Measurements from ENCODE around the gene MUCL3. TPM values are rescaled to one million over a fixed set of nuclear protein-coding genes. Genes with fewer than 3 reads are reported as not detected.

MUCL3 gene
- polyA plus RNA-seq, 1 donor (not counting 4 experiments of a cell fraction or from before 2014, with no cell fraction given) = not detected

- TF ChIP-seq EZH2 (IDR thresholded peaks at IDR 0.05; ENCODE audit: low read length) = no peak
- no peak for TF ChIP-seq CTCF (optimal IDR thresholded peaks at IDR 0.05 in 1 of 3, IDR thresholded peaks at IDR 0.05 in 1 of 3, conservative IDR thresholded peaks at IDR 0.05 in 1 of 3; ENCODE audit: extremely low read depth in 1 of 3, insufficient read depth in 2 of 3, low read length in 3 of 3)
- Histone ChIP-seq H3K4me3 (ENCODE audit: control insufficient read depth in 2 of 3, extremely low read depth in 1 of 3, insufficient read depth in 2 of 3, low read depth in 1 of 3, low read length in 3 of 3) (peak overlapping the region; percentile 10 to 48 (median 44)), H3K9ac (ENCODE audit: control insufficient read depth, extremely low read depth, insufficient read depth, low read length) (peak overlapping the region; percentile 45), H3K27ac (ENCODE audit: control insufficient read depth, insufficient read depth, low read length) (no peak overlapping the region), H3K9me1 (ENCODE audit: control insufficient read depth, extremely low read depth, insufficient read depth, low read length) (no peaks in the 10 kb centered on the region), H3K4me1 (ENCODE audit: control insufficient read depth, extremely low read depth, insufficient read depth, low read length) (peaks cover 10% of the 10 kb centered on the region), H4K20me1 (ENCODE audit: control insufficient read depth, extremely low read depth, insufficient read depth, low read length) (no peaks in the 10 kb centered on the region), H3K36me3 (ENCODE audit: control insufficient read depth in 2 of 2, extremely low read depth in 1 of 2, insufficient read depth in 2 of 2, low read length in 2 of 2) (no peaks in the 10 kb centered on the region), H3K4me2 (ENCODE audit: control insufficient read depth, extremely low read depth, insufficient read depth, low read depth, low read length) (peak overlapping the region; percentile 76), H3K27me3 (ENCODE audit: control insufficient read depth, extremely low read depth, insufficient read depth, low read length) (peaks cover 10% of the 10 kb centered on the region), H3K79me2 (ENCODE audit: control insufficient read depth, insufficient read depth, low read length) (no peaks in the 10 kb centered on the region), H2AFZ (ENCODE audit: control insufficient read depth, low read length) (peak overlapping the region; percentile 67), H3K9me3 (ENCODE audit: control insufficient read depth, low read depth, low read length) (no peaks in the 10 kb centered on the region)
- FAIRE-seq (no peak), DNase-seq (ENCODE audit: low read depth, low spot score) (no peak)
- dilution Hi-C loops (cut with MboI; ENCODE audit: extremely low pct_ligation_motif_present, low sequenced_read_pairs) = no loop called here
Observed at GRCh38 chr6:30955367-30956042, 14.7 kb downstream of the MUCL3 start.

DNA sequence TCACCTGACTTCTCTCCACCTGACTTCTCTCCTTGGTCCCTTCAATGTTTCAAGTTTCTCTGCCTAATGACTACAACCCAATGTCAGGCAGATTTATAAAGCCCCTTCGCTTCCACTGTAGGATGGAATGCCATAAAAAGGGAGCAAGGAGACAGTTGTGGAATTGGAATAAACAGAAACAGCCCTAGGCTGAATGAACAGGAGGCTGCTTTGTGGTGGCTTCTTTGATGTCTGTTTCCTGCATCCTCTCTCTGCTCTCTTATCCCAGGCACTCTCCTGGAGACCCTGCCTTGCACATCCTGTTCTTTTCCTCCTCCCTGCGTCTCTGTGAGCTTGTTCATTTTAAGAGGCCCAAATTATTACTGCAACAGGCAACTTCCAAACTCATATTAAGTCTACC lies 16.9 kb downstream of the MUCL3 start:
- peaks cover 10% of the 10 kb centered on the region for H3K4me1 ChIP-seq (ENCODE audit: control insufficient read depth, extremely low read depth, insufficient read depth, low read length)
- no peaks in the 10 kb centered on the region for H3K79me2 ChIP-seq (ENCODE audit: control insufficient read depth, insufficient read depth, low read length)
- DNase-seq (ENCODE audit: low read depth, low spot score) (no peak), FAIRE-seq (no peak)
- dilution Hi-C loops (cut with MboI; ENCODE audit: extremely low pct_ligation_motif_present, low sequenced_read_pairs) = no loop called here
- no peaks in the 10 kb centered on the region for H3K9me3 ChIP-seq (ENCODE audit: control insufficient read depth, low read depth, low read length)
- no peak for TF ChIP-seq CTCF (optimal IDR thresholded peaks at IDR 0.05 in 1 of 3, IDR thresholded peaks at IDR 0.05 in 1 of 3, conservative IDR thresholded peaks at IDR 0.05 in 1 of 3; ENCODE audit: extremely low read depth in 1 of 3, insufficient read depth in 2 of 3, low read length in 3 of 3)
- TF ChIP-seq EZH2 (IDR thresholded peaks at IDR 0.05; ENCODE audit: low read length) = no peak
- no peak overlapping the region for H3K27ac ChIP-seq (ENCODE audit: control insufficient read depth, insufficient read depth, low read length)
- peaks cover 8% of the 10 kb centered on the region for H3K27me3 ChIP-seq (ENCODE audit: control insufficient read depth, extremely low read depth, insufficient read depth, low read length)
- no peak overlapping the region for H3K4me2 ChIP-seq (ENCODE audit: control insufficient read depth, extremely low read depth, insufficient read depth, low read depth, low read length)
- H3K9ac ChIP-seq (ENCODE audit: control insufficient read depth, extremely low read depth, insufficient read depth, low read length) = no peak overlapping the region
- H4K20me1 ChIP-seq (ENCODE audit: control insufficient read depth, extremely low read depth, insufficient read depth, low read length) = no peaks in the 10 kb centered on the region
- H3K36me3 ChIP-seq (ENCODE audit: control insufficient read depth in 2 of 2, extremely low read depth in 1 of 2, insufficient read depth in 2 of 2, low read length in 2 of 2) = no peaks in the 10 kb centered on the region
- H3K4me3 ChIP-seq (ENCODE audit: control insufficient read depth in 2 of 3, extremely low read depth in 1 of 3, insufficient read depth in 2 of 3, low read depth in 1 of 3, low read length in 3 of 3) = no peak overlapping the region
- no peaks in the 10 kb centered on the region for H3K9me1 ChIP-seq (ENCODE audit: control insufficient read depth, extremely low read depth, insufficient read depth, low read length)
- H2AFZ ChIP-seq (ENCODE audit: control insufficient read depth, low read length) = no peak overlapping the region

All from keratinocyte (primary cell).